ENCODE results near the gene FRAS1. TPM values are rescaled to one million over a fixed set of nuclear protein-coding genes. Genes with fewer than 3 reads are reported as not detected.

FRAS1 gene
- total and polyA plus RNA-seq, 9 of the 15 experiments (the other 6 are each of a cell fraction or from before 2014, with no cell fraction given), result under 0.01 to 0.11 (median 0.04) TPM; not detected in 2

DNA sequence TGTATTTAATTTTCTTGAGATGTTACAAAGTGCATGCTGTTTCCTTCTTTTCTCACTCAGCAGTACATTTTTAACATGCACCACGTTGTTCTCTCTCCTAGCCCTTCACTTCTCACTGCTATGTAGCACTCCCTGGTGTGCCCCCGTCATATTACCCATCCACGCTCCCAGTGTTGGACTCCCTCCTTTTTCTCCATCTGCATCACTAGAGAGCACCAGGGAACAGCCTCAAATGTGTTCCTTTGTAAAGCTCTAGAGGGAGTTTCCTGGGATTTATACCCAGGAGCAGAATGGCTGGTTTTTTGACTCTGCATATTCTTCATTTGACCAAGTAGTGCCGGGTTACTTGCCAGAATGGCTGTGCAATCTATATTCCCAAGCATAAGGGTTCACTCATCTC lies 254.2 kb downstream of the FRAS1 start:
- Histone ChIP-seq H2AFZ (ENCODE audit: low read depth, low read length) (no peak overlapping the region), H3K9me3 (replicated peaks; ENCODE audit: control insufficient read depth, insufficient read depth, low read depth, low read length) (no peaks in the 10 kb centered on the region), H3K27ac (ENCODE audit: extremely low read depth, low read depth, low read length) (no peak overlapping the region), H3K4me1 (replicated peaks in 1 of 2; ENCODE audit: control insufficient read depth in 2 of 2, insufficient read depth in 2 of 2, low read length in 2 of 2) (no peaks in the 10 kb centered on the region; a peak in 1 of 5 replicates), H3K27me3 (ENCODE audit: control insufficient read depth in 2 of 2, insufficient read depth in 2 of 2, low read length in 2 of 2) (peaks cover 2 to 10% of the 10 kb centered on the region in 2 experiments; a peak in 1 of 5 replicates), H3K9ac (ENCODE audit: insufficient read depth in 1 of 2, low read depth in 2 of 2, low read length in 2 of 2) (no peak overlapping the region), H3K9me1 (ENCODE audit: control insufficient read depth, insufficient read depth, low read length) (no peaks in the 10 kb centered on the region), H3K4me3 (no peak overlapping the region), H3K79me2 (ENCODE audit: control insufficient read depth, insufficient read depth, low read length) (no peaks in the 10 kb centered on the region), H3K36me3 (ENCODE audit: control insufficient read depth, insufficient read depth, low read length) (no peaks in the 10 kb centered on the region), H3K4me2 (ENCODE audit: insufficient read depth, low read length) (no peak overlapping the region), H4K20me1 (replicated peaks; ENCODE audit: control insufficient read depth, insufficient read depth, low read length) (no peaks in the 10 kb centered on the region)
- ATAC-seq, result peak; percentile 25; the same call in 1 of the 3 replicates
- DNase-seq (ENCODE audit: extremely low read depth in 1 of 4, low spot score in 3 of 4), result no peak
- intact Hi-C loops (cut with micrococcal nuclease) (no loop called here), in situ Hi-C loops (cut with MboI) (no loop called here)
- no TSS peak for BruUV-seq (replicated peaks)
- peak in 2 of 3 experiments; percentile 6 to 23; a peak in 1 of 6 replicates for TF ChIP-seq CTCF (IDR thresholded peaks at IDR 0.05 in 2 of 3, conservative IDR thresholded peaks at IDR 0.05 in 1 of 3; ENCODE audit: insufficient read depth in 2 of 3, low read depth in 1 of 3, low read length in 3 of 3)
- no peak for TF ChIP-seq ZNF324 (CRISPR knock-in tag; IDR thresholded peaks at IDR 0.05)
- ChIA-PET CTCF (ENCODE audit: low intra/inter-chr PET ratio) (no interaction called here), POLR2A (interaction anchor here (0.6 kb wide), 2 partner anchors 16 to 32 kb away, joined by 3 read pairs; no protein-coding TSS in a partner anchor)
- FAIRE-seq, result no peak
- 0% methylated on average over 4 of the region's 4 CpGs for WGBS (ENCODE audit: insufficient coverage, low coverage, missing lambda C conversion rate)
